Mesenchymal stem cell (in vitro differentiated cells and primary cell): ENCODE measurements around the gene ZDBF2. TPM values are rescaled to one million over a fixed set of nuclear protein-coding genes. Genes with fewer than 3 reads are reported as not detected.
A peak's percentile ranks its signal among the peaks of the same experiment; 100 is the strongest.
"Not testable (repeated sequence)": the region's sequence is repeated elsewhere in the genome, so short reads cannot be mapped to it uniquely, and the experiment has no call there.

ENCODE experiments used
- DNase-seq: peaks from one replicate; pipeline ENCODE4 v3.0.0-alpha.2; 2013
- H2AFZ ChIP-seq: one replicate; pipeline ENCODE4 v1.6.1; 2013; ENCODE audit warnings: low read depth, mild to moderate bottlenecking, control low read depth, inconsistent platforms, low read length, moderate library complexity
- H2AK5ac ChIP-seq: 2 replicates; pipeline ENCODE4 v1.6.1; 2013; ENCODE audit warnings: low read length, moderate library complexity, mild to moderate bottlenecking, inconsistent platforms; ENCODE audit not compliant: severe bottlenecking
- H2BK120ac ChIP-seq: one replicate; pipeline ENCODE4 v1.6.1; 2013; ENCODE audit warnings: low read depth, mild to moderate bottlenecking, inconsistent platforms, low read length, moderate library complexity
- H2BK12ac ChIP-seq, 2 experiments: one replicate each; pipeline ENCODE4 v1.6.1; 2013; ENCODE audit warnings: inconsistent platforms in 2 of 2, low read length in 2 of 2, mild to moderate bottlenecking in 2 of 2, moderate library complexity in 2 of 2, control low read depth in 1 of 2
- H2BK15ac ChIP-seq: one replicate; pipeline ENCODE4 v1.6.1; 2013; ENCODE audit warnings: mild to moderate bottlenecking, low read depth, inconsistent platforms; ENCODE audit not compliant: poor library complexity, severe bottlenecking
- H2BK5ac ChIP-seq: 2 replicates; pipeline ENCODE4 v1.6.1; 2013; ENCODE audit warnings: low read depth, mild to moderate bottlenecking, low read length, control low read depth, inconsistent platforms; ENCODE audit not compliant: poor library complexity, severe bottlenecking
- H3K14ac ChIP-seq, 2 experiments: one replicate each; pipeline ENCODE4 v1.6.1; 2013; ENCODE audit warnings: inconsistent platforms in 2 of 2, low read length in 2 of 2, control low read depth in 1 of 2, mild to moderate bottlenecking in 1 of 2, moderate library complexity in 1 of 2
- H3K18ac ChIP-seq, 2 experiments: one replicate each; pipeline ENCODE4 v1.6.1; 2013; ENCODE audit warnings: inconsistent platforms in 2 of 2, low read length in 2 of 2, control low read depth in 1 of 2, low read depth in 1 of 2, mild to moderate bottlenecking in 1 of 2
- H3K23ac ChIP-seq, 2 experiments: one replicate each; pipeline ENCODE4 v1.6.1; 2013; ENCODE audit warnings: inconsistent platforms in 2 of 2, low read length in 2 of 2, mild to moderate bottlenecking in 2 of 2, moderate library complexity in 2 of 2, control low read depth in 1 of 2
- H3K27ac ChIP-seq: 2 replicates; pipeline ENCODE4 v1.5.1; 2013; ENCODE audit warnings: mild to moderate bottlenecking, moderate library complexity, low read length, control low read depth, inconsistent platforms; ENCODE audit not compliant: poor library complexity, severe bottlenecking
- H3K27me3 ChIP-seq, 2 experiments: 2 replicates each; pipeline versions ENCODE4 v1.6.1 to v1.7.0; 2013; ENCODE audit warnings: low read length in 2 of 2, mild to moderate bottlenecking in 2 of 2, moderate library complexity in 2 of 2, control low read depth in 1 of 2, inconsistent platforms in 1 of 2; ENCODE audit not compliant: control insufficient read depth in 1 of 2, insufficient read depth in 1 of 2
- H3K36me3 ChIP-seq, 2 experiments: 2 replicates each; pipeline versions ENCODE4 v1.6.1 to v1.7.0; 2013; ENCODE audit warnings: low read length in 2 of 2, control low read depth in 1 of 2, inconsistent platforms in 1 of 2, low read depth in 1 of 2, mild to moderate bottlenecking in 1 of 2; ENCODE audit not compliant: insufficient read depth in 2 of 2, control insufficient read depth in 1 of 2
- H3K4ac ChIP-seq, 2 experiments: one replicate each; pipeline ENCODE4 v1.6.1; 2013; ENCODE audit warnings: inconsistent platforms in 2 of 2, low read length in 2 of 2, mild to moderate bottlenecking in 2 of 2, moderate library complexity in 2 of 2, control low read depth in 1 of 2, low read depth in 1 of 2
- H3K4me1 ChIP-seq: 2 replicates; pipeline ENCODE4 v1.6.1; 2013; ENCODE audit warnings: low read depth, low read length, control low read depth; ENCODE audit not compliant: control insufficient read depth, insufficient read depth
- H3K4me2 ChIP-seq: 2 replicates; pipeline ENCODE4 v1.6.1; 2013; ENCODE audit warnings: low read length, mild to moderate bottlenecking, inconsistent platforms; ENCODE audit not compliant: poor library complexity, severe bottlenecking
- H3K4me3 ChIP-seq, 2 experiments: 2 replicates each; pipeline versions ENCODE4 v1.5.1 to v1.7.0; 2013; ENCODE audit warnings: low read length in 2 of 2, mild to moderate bottlenecking in 2 of 2, control low read depth in 1 of 2, low read depth in 1 of 2; ENCODE audit not compliant: insufficient read depth in 1 of 2
- H3K79me1 ChIP-seq: replicated peaks from 2 replicates; pipeline ENCODE4 v1.6.1; 2013; ENCODE audit warnings: mild to moderate bottlenecking, control low read depth, low read length, inconsistent platforms; ENCODE audit not compliant: poor library complexity, severe bottlenecking
- H3K9ac ChIP-seq: 2 replicates; pipeline ENCODE4 v1.7.0; 2013; ENCODE audit warnings: mild to moderate bottlenecking, low read length, moderate library complexity
- H3K9me3 ChIP-seq: 2 replicates; pipeline ENCODE4 v1.7.0; 2013; ENCODE audit warnings: mild to moderate bottlenecking, low read length; ENCODE audit not compliant: control insufficient read depth
- H4K8ac ChIP-seq: one replicate; pipeline ENCODE4 v1.6.1; 2013; ENCODE audit warnings: inconsistent platforms, mild to moderate bottlenecking, low read length, moderate library complexity
- H4K91ac ChIP-seq: one replicate; pipeline ENCODE4 v1.6.1; 2013; ENCODE audit warnings: mild to moderate bottlenecking, low read length, inconsistent platforms
- WGBS: methylation state at CpG from one replicate; pipeline ENCODE4 v1.1.7; 2013; ENCODE audit warnings: mixed read lengths; 5-methylcytosine and 5-hydroxymethylcytosine counted together
- polyA plus RNA-seq, 2 experiments: library from polyadenylated mRNA; stranded (reverse); fragments of 200-250 nt; gene quantifications; one replicate each; pipeline ENCODE4 v1.2.3, GENCODE V29; 2013

Gene ZDBF2
- polyA plus RNA-seq (2013, experiment 1 of 2): 3.0 TPM
- 3.0 TPM for polyA plus RNA-seq (2013, experiment 2 of 2)

GRCh38 chr2:206274434-206275311 is at the start of gene ZDBF2:
Gene ZDBF2 (plus strand): TSS chr2:206274663. CDS start chr2:206281850, 7,187 bp downstream.
- Histone ChIP-seq H2BK12ac (no peak within 1 kb of the TSS), H3K18ac (peak within 1 kb of the TSS; percentile 23 to 75), H3K4me3 (peak within 1 kb of the TSS; percentile 81), H2BK120ac (peak within 1 kb of the TSS; percentile 42), H3K9ac (peak within 1 kb of the TSS; percentile 92), H3K4ac (peak within 1 kb of the TSS; percentile 20 to 32), H4K8ac (peak within 1 kb of the TSS; percentile 35), H2AK5ac (no peak within 1 kb of the TSS), H3K23ac (peak within 1 kb of the TSS in 1 of 2 experiments; percentile 83), H3K79me1 (peaks cover 2% of the 10 kb centered on the region), H2BK15ac (peak within 1 kb of the TSS; percentile 77), H3K9me3 (no peaks in the 10 kb centered on the region), H3K27ac (no peak within 1 kb of the TSS), H2AFZ (peak within 1 kb of the TSS; percentile 81), H4K91ac (no peak within 1 kb of the TSS), H3K4me1 (peaks cover 3% of the 10 kb centered on the region), H3K14ac (peak within 1 kb of the TSS in 1 of 2 experiments; percentile 44), H3K4me2 (peak within 1 kb of the TSS; percentile 66), H2BK5ac (no peak within 1 kb of the TSS), H3K36me3 (no peaks in the 10 kb centered on the region), H3K27me3 (peaks cover 22 to 57% of the 10 kb centered on the region in 2 experiments)
- DNase-seq: peak; percentile 78
- under 1% methylated on average over 50 of the region's 104 CpGs for WGBS

GRCh38 chr2:206225435-206226232 is 48.8 kb upstream of the ZDBF2 start:
- no peak overlapping the region for H2BK12ac ChIP-seq
- no peak overlapping the region for H3K4me3 ChIP-seq
- no peak overlapping the region for H2BK15ac ChIP-seq
- H3K27ac ChIP-seq: no peak overlapping the region
- WGBS: 89% methylated on average over 3 of the region's 5 CpGs
- H3K27me3 ChIP-seq: peaks cover 0 to 4% of the 10 kb centered on the region in 2 experiments
- no peaks in the 10 kb centered on the region for H3K79me1 ChIP-seq
- no peak overlapping the region for H3K14ac ChIP-seq
- no peak overlapping the region for H2BK120ac ChIP-seq
- no peak overlapping the region for H2AFZ ChIP-seq
- H2BK5ac ChIP-seq: no peak overlapping the region
- H3K9ac ChIP-seq: no peak overlapping the region
- no peak overlapping the region for H2AK5ac ChIP-seq
- no peak overlapping the region for H3K4me2 ChIP-seq
- H3K4ac ChIP-seq: no peak overlapping the region
- no peaks in the 10 kb centered on the region for H3K9me3 ChIP-seq
- DNase-seq: no peak
- no peak overlapping the region for H4K91ac ChIP-seq
- H3K36me3 ChIP-seq: no peaks in the 10 kb centered on the region
- H3K4me1 ChIP-seq: peaks cover 2% of the 10 kb centered on the region
- no peak overlapping the region for H3K23ac ChIP-seq
- H3K18ac ChIP-seq: no peak overlapping the region
- H4K8ac ChIP-seq: no peak overlapping the region

- H3K23ac ChIP-seq, H3K4me1 ChIP-seq, H3K18ac ChIP-seq, H2BK15ac ChIP-seq, H4K91ac ChIP-seq, H3K4ac ChIP-seq, H3K9ac ChIP-seq, H2BK120ac ChIP-seq, H3K4me2 ChIP-seq, H3K14ac ChIP-seq, H3K36me3 ChIP-seq, H2AFZ ChIP-seq, H3K27ac ChIP-seq, H2BK12ac ChIP-seq, H3K9me3 ChIP-seq, DNase-seq, H2AK5ac ChIP-seq, H3K79me1 ChIP-seq, H4K8ac ChIP-seq, H2BK5ac ChIP-seq, H3K4me3 ChIP-seq, H3K27me3 ChIP-seq: not testable (repeated sequence)
- WGBS: 81% methylated on average over 9 of the region's 9 CpGs
Observed at GRCh38 chr2:206228636-206229035, 45.8 kb upstream of the ZDBF2 start.

GRCh38 chr2:206229642-206230041 is 44.8 kb upstream of the ZDBF2 start:
- no peak overlapping the region for H4K91ac ChIP-seq
- no peak overlapping the region for H3K4me2 ChIP-seq
- H2BK120ac ChIP-seq: no peak overlapping the region
- no peak overlapping the region for H3K4ac ChIP-seq
- H2BK15ac ChIP-seq: no peak overlapping the region
- no peak overlapping the region for H4K8ac ChIP-seq
- no peaks in the 10 kb centered on the region for H3K9me3 ChIP-seq
- H3K27ac ChIP-seq: no peak overlapping the region
- H3K79me1 ChIP-seq: no peaks in the 10 kb centered on the region
- no peak overlapping the region for H3K18ac ChIP-seq
- no peak overlapping the region for H3K14ac ChIP-seq
- no peak overlapping the region for H2BK5ac ChIP-seq
- peaks cover 5% of the 10 kb centered on the region for H3K4me1 ChIP-seq
- H2AFZ ChIP-seq: no peak overlapping the region
- H3K36me3 ChIP-seq: no peaks in the 10 kb centered on the region
- no peak overlapping the region for H3K4me3 ChIP-seq
- H2BK12ac ChIP-seq: no peak overlapping the region
- no peak overlapping the region for H3K23ac ChIP-seq
- no peak overlapping the region for H3K9ac ChIP-seq
- peaks cover 0 to 13% of the 10 kb centered on the region in 2 experiments for H3K27me3 ChIP-seq
- no peak overlapping the region for H2AK5ac ChIP-seq
- no peak for DNase-seq
